Gastrocnemius medialis (tissue), 4 donors: ENCODE results near the gene OR5M3. TPM values are rescaled to one million over a fixed set of nuclear protein-coding genes. Genes with fewer than 3 reads are reported as not detected.

Experiments
- ATAC-seq, 2 donors: fragments of 150-250 bp; one replicate each; pipeline ENCODE4 v1.9.1; 2016
- DNase-seq, 2 donors: peaks; one replicate each; pipeline ENCODE4 v3.0.0-alpha.2; 2019
- H3K27ac ChIP-seq, 4 donors: fragments of 200-600 bp; sonication (generic); 1 replicate in 1 of 4; 2 replicates in 3 of 4; pipeline ENCODE4 v1.5.1; 2016 to 2018; ENCODE audit warnings: mild to moderate bottlenecking in 2 of 4, moderate library complexity in 1 of 4
- H3K27me3 ChIP-seq, 3 donors: fragments of 200-600 bp; sonication (generic) in 2 of 3; 1 replicate in 1 of 3; 2 replicates in 2 of 3; pipeline versions ENCODE4 v1.5.1 to v1.6.0; 2016 to 2019; ENCODE audit warnings: mild to moderate bottlenecking in 1 of 3, moderate library complexity in 1 of 3
- H3K36me3 ChIP-seq, 2 donors: fragments of 200-600 bp; sonication (generic) in 1 of 2; one replicate each; pipeline ENCODE4 v1.5.1; 2017 to 2018
- H3K4me1 ChIP-seq, 2 donors: fragments of 200-600 bp; sonication (generic) in 1 of 2; one replicate each; pipeline ENCODE4 v1.5.1; 2016 to 2017; ENCODE audit warnings: mild to moderate bottlenecking in 2 of 2
- H3K4me3 ChIP-seq, 4 donors: fragments of 200-600 bp; sonication (generic) in 3 of 4; 1 replicate in 1 of 4; 2 replicates in 3 of 4; pipeline ENCODE4 v1.5.1; 2016 to 2019; ENCODE audit warnings: mild to moderate bottlenecking in 2 of 4
- H3K9me3 ChIP-seq, 3 donors: fragments of 200-600 bp; sonication (generic) in 2 of 3; 1 replicate in 1 of 3; 2 replicates in 2 of 3; pipeline ENCODE4 v1.5.1; 2016 to 2019
- CTCF ChIP-seq, 5 experiments: fragments of 450-650 bp in 3 of 5; fragments of 200-600 bp in 2 of 5; sonication (generic) in 2 of 5; IDR thresholded peaks in 4 of 5; conservative IDR thresholded peaks in 1 of 5; 1 replicate in 4 of 5; 2 replicates in 1 of 5; pipeline ENCODE4 v1.5.1; 2016 to 2019; ENCODE audit warnings: antibody characterized with exemption in 5 of 5, mild to moderate bottlenecking in 3 of 5, moderate library complexity in 3 of 5
- POLR2A ChIP-seq, 2 donors: fragments of 450-650 bp; IDR thresholded peaks; one replicate each; pipeline ENCODE4 v1.6.1; 2017; ENCODE audit warnings: antibody characterized with exemption in 2 of 2, mild to moderate bottlenecking in 2 of 2, moderate library complexity in 2 of 2
- in situ Hi-C, 4 donors: fragments of 200-750 bp; cut with MboI; loops; one replicate each; pipeline versions ENCODE4 v1.15.0 to v1.8.0; 2017; ENCODE audit warnings: low sequenced_read_pairs in 4 of 4
- intact Hi-C: fragments of 100-400 bp; cut with DNase I; formaldehyde crosslinking; loops from one replicate; pipeline ENCODE4 v1.15.1; 2023; ENCODE audit warnings: low total_unique reads
- total RNA-seq, 4 donors: library from RNA; depleted of rRNA; stranded (reverse); fragments of >200 nt; gene quantifications; one replicate each; pipeline versions ENCODE4 v1.1.0 to v1.2.3, GENCODE V29; 2016

The OR5M3 gene
- total RNA-seq, 4 donors from 2014 or later = not detected

- no peak overlapping the region for H3K4me3 ChIP-seq
- intact Hi-C loops = no loop called here
- no peaks in the 10 kb centered on the region for H3K36me3 ChIP-seq
- in situ Hi-C loops = no loop called here
- TF ChIP-seq POLR2A (IDR thresholded peaks at IDR 0.05) = no peak
- TF ChIP-seq CTCF (IDR thresholded peaks at IDR 0.05 in 4 of 5, conservative IDR thresholded peaks at IDR 0.05 in 1 of 5) = no peak
- ATAC-seq (no peak), DNase-seq (no peak)
- H3K27ac ChIP-seq = no peak overlapping the region
- H3K9me3 ChIP-seq = no peaks in the 10 kb centered on the region
- no peaks in the 10 kb centered on the region for H3K27me3 ChIP-seq
- no peaks in the 10 kb centered on the region for H3K4me1 ChIP-seq
Observed at GRCh38 chr11:56495117-56495516, 22.0 kb upstream of the OR5M3 start.

GRCh38 chr11:56491270-56491669 lies 18.1 kb upstream of the OR5M3 start, which contains the start of gene OR5M8:
TSS of gene OR5M8 (minus strand) at chr11:56491370. CDS start at chr11:56491370, 0 bp downstream.
- Histone ChIP-seq H3K4me3 (no peak within 1 kb of the TSS), H3K27ac (no peak within 1 kb of the TSS), H3K36me3 (no peaks in the 10 kb centered on the region), H3K27me3 (no peaks in the 10 kb centered on the region), H3K9me3 (no peaks in the 10 kb centered on the region), H3K4me1 (no peaks in the 10 kb centered on the region)
- ATAC-seq (no peak), DNase-seq (no peak)
- TF ChIP-seq POLR2A (IDR thresholded peaks at IDR 0.05) (no peak), CTCF (IDR thresholded peaks at IDR 0.05 in 4 of 5, conservative IDR thresholded peaks at IDR 0.05 in 1 of 5) (no peak)
- intact Hi-C loops = no loop called here
- in situ Hi-C loops = no loop called here

- Histone ChIP-seq H3K9me3 (no peaks in the 10 kb centered on the region), H3K27me3 (no peaks in the 10 kb centered on the region), H3K4me3 (no peak overlapping the region), H3K36me3 (no peaks in the 10 kb centered on the region), H3K4me1 (no peaks in the 10 kb centered on the region), H3K27ac (no peak overlapping the region)
- intact Hi-C loops (no loop called here), in situ Hi-C loops (no loop called here)
- DNase-seq = no peak
- TF ChIP-seq POLR2A (IDR thresholded peaks at IDR 0.05) = no peak
- TF ChIP-seq CTCF (IDR thresholded peaks at IDR 0.05 in 4 of 5, conservative IDR thresholded peaks at IDR 0.05 in 1 of 5) = no peak
- no peak for ATAC-seq
Observed at GRCh38 chr11:56486801-56487200, 13.6 kb upstream of the OR5M3 start.

GRCh38 chr11:56474729-56475235 lies 1.6 kb upstream of the OR5M3 start:
- H3K27me3 ChIP-seq = no peaks in the 10 kb centered on the region
- no peaks in the 10 kb centered on the region for H3K4me1 ChIP-seq
- in situ Hi-C loops (no loop called here), intact Hi-C loops (no loop called here)
- no peaks in the 10 kb centered on the region for H3K36me3 ChIP-seq
- no peak for ATAC-seq
- no peak for DNase-seq
- TF ChIP-seq POLR2A (IDR thresholded peaks at IDR 0.05) (no peak), CTCF (IDR thresholded peaks at IDR 0.05 in 4 of 5, conservative IDR thresholded peaks at IDR 0.05 in 1 of 5) (no peak)
- H3K4me3 ChIP-seq = no peak overlapping the region
- no peaks in the 10 kb centered on the region for H3K9me3 ChIP-seq
- H3K27ac ChIP-seq = no peak overlapping the region

- DNase-seq (no peak), ATAC-seq (no peak)
- intact Hi-C loops = no loop called here
- Histone ChIP-seq H3K9me3 (no peaks in the 10 kb centered on the region), H3K36me3 (no peaks in the 10 kb centered on the region), H3K27me3 (no peaks in the 10 kb centered on the region), H3K27ac (no peak overlapping the region), H3K4me3 (no peak overlapping the region), H3K4me1 (no peaks in the 10 kb centered on the region)
- in situ Hi-C loops = no loop called here
- no peak for TF ChIP-seq POLR2A (IDR thresholded peaks at IDR 0.05)
- TF ChIP-seq CTCF (IDR thresholded peaks at IDR 0.05 in 4 of 5, conservative IDR thresholded peaks at IDR 0.05 in 1 of 5) = no peak
Observed at GRCh38 chr11:56457076-56457475, 16.1 kb downstream of the OR5M3 start.
